SHP77 (cell line): Measurements from ENCODE around the gene NRSN2.
"Not testable (repeated sequence)": the region's sequence is repeated elsewhere in the genome, so short reads cannot be mapped to it uniquely, and the experiment has no call there.

ENCODE experiments used
- DNase-seq, 2 experiments: peaks; one replicate each; lab custom pipeline; 2025; lab: John Stamatoyannopoulos, UW

The NRSN2 gene

GRCh38 chr20:325045-325888 lies 21.6 kb upstream of the NRSN2 start, which contains the start of gene SOX12:
TSS of gene SOX12 (plus strand) at chr20:325552. CDS start at chr20:325925, 373 bp downstream.
- peak; percentile 93 to 97 for DNase-seq

- peak; percentile 54 to 60 for DNase-seq
These were observed 20.8 kb upstream of the NRSN2 start for GRCh38 chr20:325889-326644.

GRCh38 chr20:326645-327185 lies 20.2 kb upstream of the NRSN2 start:
- no peak for DNase-seq

DNA sequence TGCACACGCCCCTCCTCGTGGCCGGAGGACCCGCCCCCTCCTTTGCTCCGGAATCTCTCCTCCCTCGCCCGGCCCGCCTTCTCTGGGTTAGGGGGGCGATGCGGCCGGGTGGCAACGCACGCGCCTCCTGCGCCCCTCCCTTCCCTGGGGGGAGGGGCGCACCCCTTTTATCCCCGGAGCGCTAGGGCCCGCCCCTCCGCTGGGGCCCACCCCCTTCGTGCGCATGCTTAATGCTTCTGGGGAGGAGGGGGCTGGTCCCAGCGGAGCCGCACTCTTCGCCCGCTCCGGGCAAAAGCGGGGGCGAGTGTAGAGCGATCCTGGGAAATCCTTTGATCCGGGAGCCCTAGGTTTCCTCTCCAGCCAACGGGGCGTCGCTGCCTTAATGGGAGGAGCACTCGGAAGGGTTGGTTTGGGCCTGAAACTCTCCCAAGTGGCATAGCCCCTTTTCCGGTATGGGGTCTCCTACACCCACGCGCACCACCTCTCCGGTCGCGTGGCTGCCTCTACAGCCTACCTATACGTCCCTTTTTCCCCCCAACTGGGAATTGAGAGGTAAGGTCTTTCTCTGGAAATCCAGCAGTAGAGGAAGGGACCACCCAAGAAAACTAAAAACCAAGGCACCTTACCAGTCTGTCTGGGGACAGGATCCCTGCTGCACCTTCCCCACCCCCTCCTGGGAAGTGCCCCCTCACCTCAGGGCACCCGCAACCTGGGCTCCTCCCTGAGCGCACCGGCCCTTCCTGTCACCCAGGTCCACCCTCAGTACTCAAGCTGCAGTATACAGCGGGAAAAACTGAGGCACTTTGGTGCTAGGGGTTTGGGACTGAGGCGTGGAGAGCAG lies 19.5 kb upstream of the NRSN2 start:
- peak; percentile 86 to 89 for DNase-seq

GRCh38 chr20:328027-328974 lies 18.6 kb upstream of the NRSN2 start:
- DNase-seq = no peak

- DNase-seq = no peak
These were observed 17.8 kb upstream of the NRSN2 start for GRCh38 chr20:328975-329695.

DNA sequence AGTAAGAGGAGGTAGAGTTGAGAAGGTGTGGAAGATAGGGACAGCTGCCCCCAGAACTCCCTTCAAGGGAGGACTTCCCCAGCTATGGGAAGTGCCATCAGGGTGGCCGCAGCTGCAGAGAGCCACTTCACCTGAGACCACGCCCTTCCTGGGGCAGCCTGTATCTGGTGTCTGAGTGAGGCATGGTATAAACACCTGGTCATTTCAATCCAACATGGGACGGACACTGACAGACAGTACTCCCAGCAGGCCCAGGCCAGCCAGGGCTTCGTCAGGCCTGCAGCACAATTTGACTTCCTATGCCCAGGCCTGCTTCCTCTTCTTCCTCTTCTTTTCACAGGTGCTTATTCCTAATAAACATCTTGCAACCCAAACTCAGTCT lies 17.1 kb upstream of the NRSN2 start:
- DNase-seq = peak; percentile 34 to 59

DNA sequence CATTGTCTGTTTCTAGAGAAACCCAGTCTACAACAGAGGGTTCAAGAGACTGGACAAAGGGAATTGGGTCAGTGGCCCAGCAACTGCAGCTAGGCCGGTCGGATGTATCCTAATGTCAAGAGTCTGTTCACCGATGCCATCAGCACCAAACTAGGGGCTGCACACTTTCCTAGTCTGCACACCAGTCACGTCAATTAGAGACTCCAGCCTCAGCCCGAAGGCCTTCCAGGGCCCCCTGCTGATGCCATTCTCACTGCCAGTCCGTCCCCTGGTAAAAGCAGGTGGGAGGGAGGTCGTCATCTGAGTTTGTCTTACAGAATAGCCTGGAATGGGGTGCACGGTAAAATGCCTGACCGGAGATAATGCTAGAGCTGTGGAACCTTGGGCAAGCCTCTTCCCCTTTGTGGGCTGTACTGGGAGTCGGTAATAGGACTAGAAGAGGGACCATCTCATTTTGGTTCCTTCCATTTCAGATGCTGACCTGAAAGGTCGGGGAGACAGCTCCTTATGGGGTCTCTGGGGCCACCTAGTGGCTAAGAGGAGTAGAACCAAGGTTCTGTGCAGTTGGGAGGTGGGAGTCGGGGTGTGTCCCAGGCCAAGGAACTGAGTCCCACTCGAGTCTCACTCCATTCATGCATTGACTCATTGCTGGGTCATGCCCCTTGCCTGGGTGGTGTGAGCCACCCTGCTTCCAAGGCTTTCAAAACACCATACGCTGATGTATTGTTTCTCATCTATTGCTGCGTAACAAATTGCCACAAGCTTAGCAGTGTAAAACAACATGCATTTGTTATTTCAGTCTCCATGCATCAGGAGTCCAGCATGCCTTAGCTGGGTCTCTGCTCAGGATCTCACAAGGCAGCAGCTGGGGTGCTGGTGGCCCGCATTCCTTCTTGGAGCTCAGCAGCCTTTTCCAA lies 16.4 kb upstream of the NRSN2 start:
- peak; percentile 68 to 75 for DNase-seq

DNA sequence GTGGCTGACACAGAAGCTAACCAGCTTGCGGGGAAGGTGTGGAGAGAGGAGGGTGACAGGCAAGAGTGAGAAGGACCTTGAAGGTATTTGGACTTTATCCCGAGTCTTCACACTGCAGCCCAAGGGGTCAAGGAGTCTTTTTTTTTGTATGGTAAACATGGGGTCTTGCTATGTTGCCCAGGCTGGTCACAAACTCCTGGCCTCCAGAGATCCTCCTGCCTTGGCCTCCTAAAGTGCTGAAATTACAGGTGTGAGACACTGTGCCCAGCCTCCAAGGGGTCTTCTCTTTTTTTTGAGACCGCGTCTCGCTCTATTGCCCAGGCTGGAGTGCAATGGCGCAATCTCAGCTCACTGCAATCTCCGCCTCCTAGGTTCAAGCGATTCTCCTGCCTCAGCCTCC lies 12.3 kb upstream of the NRSN2 start:
- no peak for DNase-seq

DNA sequence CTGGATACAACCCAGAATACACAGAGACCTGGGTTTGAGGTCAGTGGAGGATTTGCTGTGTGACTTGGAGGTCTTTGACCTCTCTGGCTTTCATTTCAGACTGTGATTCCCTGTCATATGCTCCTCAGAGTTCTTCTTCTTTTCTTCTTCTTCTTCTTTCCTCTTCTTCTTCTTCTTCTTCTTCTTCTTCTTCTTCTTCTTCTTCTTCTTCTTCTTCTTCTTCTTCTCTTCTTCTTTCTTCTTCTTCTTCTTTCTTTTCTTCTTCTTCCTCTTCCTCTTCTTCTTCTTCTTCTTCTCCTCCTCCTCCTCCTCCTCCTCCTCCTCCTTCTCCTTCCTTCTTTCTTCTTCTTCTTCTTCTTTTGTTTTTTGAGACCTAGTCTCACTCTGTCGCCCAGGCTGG lies 10.9 kb upstream of the NRSN2 start:
- not testable (repeated sequence) for DNase-seq

GRCh38 chr20:341682-342081 lies 5.2 kb upstream of the NRSN2 start:
- peak in 1 of 2 experiments; percentile 22 for DNase-seq

DNA sequence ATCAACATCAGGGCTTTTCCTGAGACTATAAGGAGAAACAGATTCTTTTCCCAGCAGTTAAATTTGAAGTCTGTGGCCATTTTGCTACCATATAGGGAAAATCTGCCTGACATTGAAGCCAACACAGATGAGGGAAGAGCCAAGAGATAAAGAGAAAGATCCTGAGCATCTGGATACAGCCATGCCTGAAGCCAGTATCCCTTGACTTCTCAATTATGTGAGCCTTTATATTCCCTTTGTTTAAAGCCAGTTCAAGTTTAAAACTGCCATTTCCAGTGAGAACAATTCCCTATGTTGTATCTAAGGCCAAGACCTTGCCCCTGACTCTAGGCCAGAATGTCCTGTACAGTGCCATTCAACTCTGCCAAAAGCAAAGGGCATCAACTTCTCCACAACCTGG lies 3.8 kb upstream of the NRSN2 start:
- DNase-seq = no peak

DNA sequence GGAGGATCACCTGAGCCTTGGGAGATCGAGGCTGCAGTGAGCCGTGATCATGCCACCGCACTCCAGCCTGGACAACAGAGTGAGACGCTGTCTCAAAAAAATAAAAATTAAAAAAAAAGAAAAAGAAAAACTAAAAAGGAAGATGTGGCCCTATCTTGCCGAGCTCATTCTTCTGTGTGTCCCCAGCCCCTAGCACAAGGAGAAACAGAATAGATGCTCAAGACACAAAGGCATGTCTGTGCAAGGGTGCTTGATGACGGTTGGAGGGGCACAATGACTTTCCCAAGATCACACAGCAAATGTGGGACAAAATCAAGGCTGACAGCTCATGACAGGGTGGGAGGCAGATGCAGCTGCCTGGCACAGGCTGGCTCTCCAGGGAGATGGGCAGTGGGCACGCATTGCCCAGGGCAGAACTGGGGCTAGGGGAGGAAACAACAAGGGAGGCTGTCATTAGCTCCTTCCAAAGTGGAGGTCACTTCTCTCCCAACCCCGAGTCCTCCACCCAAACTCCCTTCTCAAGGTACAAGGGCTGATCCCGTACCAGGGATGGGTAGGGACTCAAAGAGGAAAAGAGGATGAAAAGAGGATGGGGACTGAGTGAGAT lies 775 bp upstream of the NRSN2 start:
- DNase-seq = no peak

- DNase-seq = no peak
These were observed 367 bp downstream of the NRSN2 start for GRCh38 chr20:347317-347639.

DNA sequence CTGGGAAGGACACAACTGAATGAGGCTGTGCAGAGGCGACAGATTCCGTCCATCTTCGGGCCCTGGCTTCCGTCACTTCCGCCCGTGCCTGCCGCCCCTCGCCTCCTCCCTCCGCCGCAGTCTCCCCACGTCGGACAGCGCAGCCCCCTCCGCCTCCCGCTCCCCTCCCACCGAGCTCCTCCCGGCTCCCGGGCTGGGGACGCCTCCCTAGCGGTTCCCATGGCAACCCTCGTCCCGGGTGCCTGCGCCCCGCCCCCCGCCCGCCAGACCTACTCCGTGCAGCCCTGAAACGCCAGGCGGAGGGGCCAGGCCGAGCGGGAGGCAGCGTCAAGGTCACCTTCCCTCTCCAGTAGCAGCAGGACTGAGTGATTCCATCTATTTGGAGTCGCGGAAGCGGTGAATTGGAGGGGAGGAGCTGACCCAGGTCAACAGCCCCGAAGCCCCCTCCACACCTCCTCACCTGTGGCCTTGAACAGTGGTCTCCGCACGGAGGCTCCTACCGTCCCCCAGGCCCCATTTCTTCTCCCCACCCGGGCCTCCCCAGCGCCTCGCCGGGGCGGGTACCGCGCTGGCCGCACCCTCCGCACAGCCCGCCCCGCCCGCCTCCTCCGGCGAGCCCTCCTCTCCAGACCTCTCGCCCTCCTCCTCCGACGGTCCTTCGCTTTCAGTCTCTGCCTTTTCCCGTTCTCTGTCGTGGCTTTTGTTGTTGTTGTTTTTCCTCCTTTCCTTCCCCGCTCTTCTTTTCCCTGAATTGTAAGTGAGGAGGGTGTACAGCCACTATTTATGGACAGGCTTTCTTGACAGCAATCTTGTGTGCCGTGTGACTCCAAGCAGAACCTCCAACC lies 951 bp downstream of the NRSN2 start:
- peak; percentile 98 to 100 for DNase-seq

DNA sequence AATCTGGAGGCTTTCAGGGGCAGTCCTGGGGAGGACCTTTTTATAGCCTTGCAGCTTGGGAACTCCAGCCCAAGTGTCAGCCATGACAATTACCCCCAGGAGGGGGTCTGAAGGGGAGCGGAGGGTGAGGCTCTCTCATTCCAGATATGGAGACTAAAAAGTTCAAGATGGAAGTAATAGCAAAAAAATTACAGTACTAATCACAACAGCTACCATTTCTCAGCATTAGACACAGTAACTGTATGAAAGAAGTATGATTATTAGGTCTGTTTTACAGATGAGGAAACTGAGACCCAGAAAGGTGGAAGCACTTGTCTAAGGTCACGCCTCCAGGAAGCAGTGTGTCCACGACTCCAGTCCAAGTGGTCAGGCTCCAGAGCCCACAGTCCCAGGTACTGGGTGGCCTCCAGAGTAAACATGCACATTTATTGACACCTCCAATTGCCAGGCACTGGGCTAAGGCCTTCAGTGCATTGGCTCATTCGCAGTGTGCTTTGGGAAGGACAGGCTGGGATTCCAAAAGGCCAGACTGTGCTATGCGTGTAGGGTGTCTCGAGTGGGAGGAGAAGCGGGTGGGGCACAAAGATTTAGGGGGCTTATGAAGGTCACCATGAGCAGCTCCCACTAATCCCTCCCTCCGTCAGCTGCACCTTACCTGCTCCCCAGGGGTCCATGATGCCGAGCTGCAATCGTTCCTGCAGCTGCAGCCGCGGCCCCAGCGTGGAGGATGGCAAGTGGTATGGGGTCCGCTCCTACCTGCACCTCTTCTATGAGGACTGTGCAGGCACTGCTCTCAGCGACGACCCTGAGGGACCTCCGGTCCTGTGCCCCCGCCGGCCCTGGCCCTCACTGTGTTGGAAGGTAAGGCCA lies 2.3 kb downstream of the NRSN2 start:
- no peak for DNase-seq

DNA sequence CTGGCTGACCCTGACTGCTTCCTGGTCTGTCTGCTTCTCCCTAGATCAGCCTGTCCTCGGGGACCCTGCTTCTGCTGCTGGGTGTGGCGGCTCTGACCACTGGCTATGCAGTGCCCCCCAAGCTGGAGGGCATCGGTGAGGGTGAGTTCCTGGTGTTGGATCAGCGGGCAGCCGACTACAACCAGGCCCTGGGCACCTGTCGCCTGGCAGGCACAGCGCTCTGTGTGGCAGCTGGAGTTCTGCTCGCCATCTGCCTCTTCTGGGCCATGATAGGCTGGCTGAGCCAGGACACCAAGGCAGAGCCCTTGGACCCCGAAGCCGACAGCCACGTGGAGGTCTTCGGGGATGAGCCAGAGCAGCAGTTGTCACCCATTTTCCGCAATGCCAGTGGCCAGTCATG lies 6.3 kb downstream of the NRSN2 start:
- no peak for DNase-seq
